Esophagus squamous epithelium (tissue), 4 donors: ENCODE results near the gene SMPD3.
A peak's percentile ranks its signal among the peaks of the same experiment; 100 is the strongest.

Experiments
- CTCF ChIP-seq, 6 experiments: fragments of 450-650 bp in 4 of 6; fragments of 200-600 bp in 2 of 6; sonication (generic) in 2 of 6; IDR thresholded peaks; one replicate each; pipeline ENCODE4 v1.5.1; 2016 to 2019; ENCODE audit warnings: antibody characterized with exemption in 6 of 6, mild to moderate bottlenecking in 4 of 6, moderate library complexity in 4 of 6
- POLR2A ChIP-seq, 4 donors: fragments of 450-650 bp; IDR thresholded peaks; one replicate each; pipeline ENCODE4 v1.6.1; 2017; ENCODE audit warnings: antibody characterized with exemption in 4 of 4, mild to moderate bottlenecking in 4 of 4, moderate library complexity in 3 of 4

- TF ChIP-seq CTCF (IDR thresholded peaks at IDR 0.05), result peak in 3 of 6 experiments; percentile 4 to 69 (median 45)
- TF ChIP-seq POLR2A (IDR thresholded peaks at IDR 0.05), result peak in 3 of 4 donors; percentile 58 to 77 (median 68)
These were observed 137.4 kb downstream of the SMPD3 start, which contains the start of the genes PRMT7 and SLC7A6OS for GRCh38 chr16:68310774-68311511.
